Colonic mucosa (tissue), 4 donors: ENCODE measurements around the gene ART5. TPM values are rescaled to one million over a fixed set of nuclear protein-coding genes. Genes with fewer than 3 reads are reported as not detected.

Source experiments
- DNase-seq: peaks from one replicate; pipeline ENCODE4 v3.0.0-alpha.2; 2020
- H3K27ac ChIP-seq: fragments of 200-600 bp; one replicate; pipeline ENCODE4 v1.8.0; 2021
- H3K27me3 ChIP-seq: fragments of 200-600 bp; one replicate; pipeline ENCODE4 v1.8.0; 2021
- H3K36me3 ChIP-seq: fragments of 200-600 bp; one replicate; pipeline ENCODE4 v1.8.0; 2021
- H3K4me1 ChIP-seq: fragments of 200-600 bp; one replicate; pipeline ENCODE4 v1.8.0; 2021; ENCODE audit warnings: mild to moderate bottlenecking
- H3K4me3 ChIP-seq: fragments of 200-600 bp; one replicate; pipeline ENCODE4 v1.8.0; 2021
- H3K9ac ChIP-seq, 2 donors: one replicate each; pipeline ENCODE4 v1.7.0; 2013; ENCODE audit warnings: control low read depth in 2 of 2, low read depth in 2 of 2, low read length in 2 of 2
- H3K9me3 ChIP-seq: fragments of 200-600 bp; one replicate; pipeline ENCODE4 v1.8.0; 2021
- intact Hi-C: fragments of 100-400 bp; cut with DNase I; formaldehyde crosslinking; loops from one replicate; pipeline ENCODE4 v1.14.1; 2022
- total RNA-seq, 2 donors: library from RNA; stranded (reverse); fragmentation: NEBNext Ultra II Directional in 1 of 2; extraction: Animal tissue kit (Norgen Biotek cat#: 25700) in 1 of 2; gene quantifications; one replicate each; pipeline ENCODE4 v1.2.1, GENCODE V29; 2021
- TF ChIP-seq, protein P1 (sequence below): fragments of 200-600 bp; IDR thresholded peaks from one replicate; pipeline ENCODE4 v1.8.0; 2022; ENCODE audit warnings: antibody characterized with exemption, mild to moderate bottlenecking
- donor health status: healthy.
- donor health status: DM: no; HTN: no; CAD: no.
- donor health status: DM: no; HTN: no; CAD: no.

The ART5 gene
- total RNA-seq, 2 donors from 2014 or later, result not detected

GRCh38 chr11:3623767-3624458, 17.9 kb downstream of the ART5 start:
- H3K27ac ChIP-seq, result no peak overlapping the region
- intact Hi-C loops, result no loop called here
- TF ChIP-seq, protein P1, sequence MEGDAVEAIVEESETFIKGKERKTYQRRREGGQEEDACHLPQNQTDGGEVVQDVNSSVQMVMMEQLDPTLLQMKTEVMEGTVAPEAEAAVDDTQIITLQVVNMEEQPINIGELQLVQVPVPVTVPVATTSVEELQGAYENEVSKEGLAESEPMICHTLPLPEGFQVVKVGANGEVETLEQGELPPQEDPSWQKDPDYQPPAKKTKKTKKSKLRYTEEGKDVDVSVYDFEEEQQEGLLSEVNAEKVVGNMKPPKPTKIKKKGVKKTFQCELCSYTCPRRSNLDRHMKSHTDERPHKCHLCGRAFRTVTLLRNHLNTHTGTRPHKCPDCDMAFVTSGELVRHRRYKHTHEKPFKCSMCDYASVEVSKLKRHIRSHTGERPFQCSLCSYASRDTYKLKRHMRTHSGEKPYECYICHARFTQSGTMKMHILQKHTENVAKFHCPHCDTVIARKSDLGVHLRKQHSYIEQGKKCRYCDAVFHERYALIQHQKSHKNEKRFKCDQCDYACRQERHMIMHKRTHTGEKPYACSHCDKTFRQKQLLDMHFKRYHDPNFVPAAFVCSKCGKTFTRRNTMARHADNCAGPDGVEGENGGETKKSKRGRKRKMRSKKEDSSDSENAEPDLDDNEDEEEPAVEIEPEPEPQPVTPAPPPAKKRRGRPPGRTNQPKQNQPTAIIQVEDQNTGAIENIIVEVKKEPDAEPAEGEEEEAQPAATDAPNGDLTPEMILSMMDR, result no peak
- H3K4me1 ChIP-seq, result no peaks in the 10 kb centered on the region
- no peaks in the 10 kb centered on the region for H3K36me3 ChIP-seq
- H3K4me3 ChIP-seq, result no peak overlapping the region
- no peaks in the 10 kb centered on the region for H3K27me3 ChIP-seq
- no peak for DNase-seq
- no peak overlapping the region for H3K9ac ChIP-seq
- no peaks in the 10 kb centered on the region for H3K9me3 ChIP-seq

DNA sequence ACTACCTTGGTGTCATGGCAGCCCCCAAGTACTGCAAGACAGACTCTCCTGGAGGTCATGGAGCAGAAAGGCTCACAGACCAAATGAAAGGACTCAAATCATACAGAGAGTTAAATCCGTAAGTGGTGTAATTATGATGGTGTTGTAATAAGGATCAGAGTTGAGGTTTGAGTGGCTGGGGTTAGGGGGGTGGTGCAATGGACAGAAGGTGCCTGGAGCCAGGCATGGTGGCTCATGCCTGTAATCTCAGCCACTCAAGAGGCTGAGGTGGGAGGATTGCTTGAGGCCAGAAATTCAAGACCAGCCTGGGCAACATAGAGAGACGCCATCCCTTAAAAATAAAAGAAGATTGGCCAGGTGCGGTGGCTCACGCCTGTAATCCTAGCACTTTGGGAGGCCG, 18.7 kb downstream of the ART5 start:
- H3K4me1 ChIP-seq, result no peaks in the 10 kb centered on the region
- intact Hi-C loops, result no loop called here
- H3K9ac ChIP-seq, result no peak overlapping the region
- TF ChIP-seq, protein P1, result no peak
- H3K36me3 ChIP-seq, result no peaks in the 10 kb centered on the region
- H3K27ac ChIP-seq, result no peak overlapping the region
- H3K4me3 ChIP-seq, result no peak overlapping the region
- no peaks in the 10 kb centered on the region for H3K27me3 ChIP-seq
- no peaks in the 10 kb centered on the region for H3K9me3 ChIP-seq
- DNase-seq, result no peak

GRCh38 chr11:3622521-3622920, 19.3 kb downstream of the ART5 start:
- no peak overlapping the region for H3K9ac ChIP-seq
- H3K27ac ChIP-seq, result no peak overlapping the region
- TF ChIP-seq, protein P1, result no peak
- H3K4me1 ChIP-seq, result no peaks in the 10 kb centered on the region
- no peak overlapping the region for H3K4me3 ChIP-seq
- intact Hi-C loops, result no loop called here
- no peaks in the 10 kb centered on the region for H3K9me3 ChIP-seq
- no peak for DNase-seq
- no peaks in the 10 kb centered on the region for H3K27me3 ChIP-seq
- H3K36me3 ChIP-seq, result no peaks in the 10 kb centered on the region

DNA sequence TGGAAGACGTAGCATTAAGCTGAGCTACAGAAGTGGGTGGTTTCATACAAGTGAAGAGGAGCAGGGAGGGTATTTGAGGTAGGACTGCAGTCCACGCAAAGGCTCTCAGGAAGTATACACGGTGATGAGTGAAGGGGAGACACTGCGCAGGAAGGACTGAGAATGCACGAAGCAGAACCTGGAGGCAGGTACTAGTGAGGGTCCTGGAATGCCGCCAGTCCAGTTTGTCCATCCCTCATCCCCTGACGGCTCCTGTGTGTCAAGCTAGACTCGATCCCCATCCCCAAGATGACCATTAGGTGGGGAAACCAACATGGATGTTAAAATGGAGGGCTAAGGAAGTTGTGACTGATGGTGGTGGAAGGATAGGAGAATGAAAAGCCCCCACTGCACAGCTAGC, 23.8 kb downstream of the ART5 start:
- TF ChIP-seq, protein P1, result no peak
- Histone ChIP-seq H3K4me1 (no peaks in the 10 kb centered on the region), H3K9me3 (no peaks in the 10 kb centered on the region), H3K4me3 (no peak overlapping the region), H3K27me3 (no peaks in the 10 kb centered on the region), H3K9ac (no peak overlapping the region), H3K36me3 (no peaks in the 10 kb centered on the region), H3K27ac (no peak overlapping the region)
- DNase-seq, result no peak
- intact Hi-C loops, result no loop called here

GRCh38 chr11:3616721-3617460, 24.9 kb downstream of the ART5 start:
- Histone ChIP-seq H3K27ac (no peak overlapping the region), H3K27me3 (no peaks in the 10 kb centered on the region), H3K9me3 (no peaks in the 10 kb centered on the region), H3K4me3 (no peak overlapping the region), H3K9ac (no peak overlapping the region), H3K4me1 (no peaks in the 10 kb centered on the region), H3K36me3 (no peaks in the 10 kb centered on the region)
- intact Hi-C loops, result no loop called here
- no peak for DNase-seq
- TF ChIP-seq, protein P1, result no peak
